Stimulated activated CD4-positive, alpha-beta T cell treated with anti-CD3 and anti-CD28 coated beads, Interleukin-2, amount 100 ng/mL, for 4 hours (primary cell): ENCODE measurements around the gene TAC3.
"Not testable (repeated sequence)": the region's sequence is repeated elsewhere in the genome, so short reads cannot be mapped to it uniquely, and the experiment has no call there.

ENCODE experiments used
- DNase-seq: peaks from one replicate; pipeline ENCODE4 v3.0.0-alpha.2; 2020; ENCODE audit warnings: low read depth

TAC3 gene

GRCh38 chr12:56982578-56983236 lies 33.6 kb downstream of the TAC3 start:
- DNase-seq: not testable (repeated sequence)

GRCh38 chr12:56980941-56981530 lies 35.3 kb downstream of the TAC3 start:
- DNase-seq: no peak

DNA sequence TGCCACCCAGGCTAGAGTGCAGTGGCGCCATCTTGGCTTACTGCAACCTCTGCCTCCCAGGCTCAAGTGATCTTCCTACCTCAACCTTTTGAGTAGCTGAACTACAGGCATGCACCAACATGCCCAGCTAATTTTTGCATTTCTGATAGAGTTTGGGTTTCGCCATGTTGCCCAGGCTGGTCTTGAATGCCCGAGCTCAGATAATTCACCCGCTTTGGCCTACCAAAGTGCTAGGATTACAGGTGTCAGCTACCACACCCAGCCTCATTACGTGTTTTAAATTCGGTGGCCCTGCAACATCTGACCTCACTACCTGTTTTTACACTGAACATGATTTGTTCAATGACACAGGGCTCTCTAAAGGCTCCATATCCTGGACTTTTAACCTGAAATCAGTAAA lies 36.1 kb downstream of the TAC3 start:
- no peak for DNase-seq

- DNase-seq: no peak
Observed at GRCh38 chr12:56979628-56980027, 36.7 kb downstream of the TAC3 start.

DNA sequence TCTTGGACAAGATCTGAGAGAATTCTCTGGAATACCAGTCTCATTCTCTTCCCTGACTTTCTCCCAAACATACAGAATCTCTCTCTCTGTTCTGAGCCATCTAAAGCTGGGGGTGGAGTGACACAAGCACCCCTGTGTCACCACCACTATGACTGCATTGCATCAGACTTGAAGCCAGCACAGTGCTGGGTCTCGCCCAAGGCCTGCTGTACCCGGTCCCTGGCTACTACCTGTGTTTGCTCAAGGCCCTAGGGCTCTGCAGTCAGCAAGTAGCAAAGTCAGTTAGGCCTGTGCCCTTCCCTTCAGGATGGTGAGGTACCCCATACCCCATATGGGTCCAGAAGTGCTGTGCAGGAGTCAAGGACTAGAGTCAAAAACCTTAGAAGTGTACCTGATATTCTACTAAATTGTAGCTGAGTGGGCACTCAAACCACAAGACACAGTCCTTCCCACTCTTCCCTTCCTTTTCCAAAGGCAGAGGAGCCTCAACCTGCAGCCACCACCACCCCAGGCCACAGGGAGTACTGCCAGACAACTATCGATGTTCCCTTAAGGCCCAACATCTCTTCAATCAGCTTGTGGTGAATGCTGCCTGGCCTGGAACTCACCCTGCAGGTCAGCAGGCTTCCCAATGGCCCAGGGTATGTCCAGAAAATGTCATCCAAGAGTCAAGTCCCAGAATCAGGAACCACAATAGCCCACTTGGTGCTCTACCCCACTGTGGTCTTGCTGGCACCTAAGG lies 37.8 kb downstream of the TAC3 start:
- DNase-seq: no peak

- not testable (repeated sequence) for DNase-seq
Observed at GRCh38 chr12:56977361-56977760, 39.0 kb downstream of the TAC3 start.

DNA sequence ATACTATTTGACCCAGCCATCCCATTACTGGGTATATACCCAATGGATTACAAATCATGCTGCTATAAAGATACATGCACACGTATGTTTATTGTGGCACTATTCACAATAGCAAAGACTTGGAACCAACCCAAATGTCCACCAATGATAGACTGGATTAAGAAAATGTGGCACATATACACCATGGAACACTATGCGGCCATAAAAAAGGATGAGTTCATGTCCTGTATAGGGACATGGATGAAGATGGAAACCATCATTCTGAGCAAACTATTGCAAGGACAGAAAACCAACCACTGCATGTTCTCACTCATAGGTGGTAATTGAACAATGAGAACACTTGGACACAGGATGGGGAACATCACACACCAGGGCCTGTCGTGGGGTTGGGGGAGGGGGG lies 42.1 kb downstream of the TAC3 start:
- DNase-seq: not testable (repeated sequence)

- not testable (repeated sequence) for DNase-seq
Observed at GRCh38 chr12:56968910-56969309, 47.4 kb downstream of the TAC3 start.

GRCh38 chr12:56965997-56966642 lies 50.2 kb downstream of the TAC3 start:
- DNase-seq: not testable (repeated sequence)

DNA sequence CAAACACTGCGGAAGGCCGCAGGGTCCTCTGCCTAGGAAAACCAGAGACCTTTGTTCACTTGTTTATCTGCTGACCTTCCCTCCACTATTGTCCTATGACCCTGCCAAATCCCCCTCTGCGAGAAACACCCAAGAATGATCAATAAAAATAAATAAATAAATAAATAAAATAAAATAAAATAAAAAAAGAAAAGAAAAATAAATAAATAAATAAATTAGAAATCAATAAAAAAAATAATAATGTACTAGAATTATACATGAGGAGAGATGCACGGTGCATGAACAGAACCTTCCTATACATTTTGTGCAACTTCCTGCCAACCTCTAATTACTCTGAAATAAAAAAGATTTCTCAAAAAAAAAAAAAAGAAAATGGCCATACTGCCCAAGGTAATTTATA lies 51.2 kb downstream of the TAC3 start:
- not testable (repeated sequence) for DNase-seq

GRCh38 chr12:56963557-56963956 lies 52.8 kb downstream of the TAC3 start:
- not testable (repeated sequence) for DNase-seq

GRCh38 chr12:56962247-56962646 lies 54.1 kb downstream of the TAC3 start:
- DNase-seq: not testable (repeated sequence)
